ENCODE measurements around the gene IL1RAP.

Gene IL1RAP

DNA sequence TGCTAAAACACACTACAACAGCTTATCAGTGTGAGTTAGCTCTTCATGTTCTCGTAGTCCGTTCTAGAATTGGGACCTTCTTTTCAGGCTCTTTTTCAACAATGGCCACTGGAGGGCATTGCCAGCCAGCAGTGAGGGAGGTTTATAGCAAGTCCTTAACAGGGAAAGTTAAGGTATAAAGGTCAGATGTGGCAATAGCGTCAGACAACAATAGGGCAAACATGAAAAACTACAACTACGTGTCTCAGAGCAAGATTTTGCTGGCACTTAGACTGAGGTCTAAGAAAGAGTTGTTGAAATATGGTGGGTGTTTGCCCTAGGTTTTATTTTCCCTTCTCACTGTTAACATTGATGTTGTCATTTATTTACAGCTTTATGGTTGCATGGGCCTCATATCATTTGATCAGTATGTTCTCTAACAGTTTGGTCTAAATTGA, 187.2 kb downstream of the IL1RAP start:
- in situ Hi-C loops (cut with MboI; ENCODE audit: low sequenced_read_pairs) = no loop called here

DNA sequence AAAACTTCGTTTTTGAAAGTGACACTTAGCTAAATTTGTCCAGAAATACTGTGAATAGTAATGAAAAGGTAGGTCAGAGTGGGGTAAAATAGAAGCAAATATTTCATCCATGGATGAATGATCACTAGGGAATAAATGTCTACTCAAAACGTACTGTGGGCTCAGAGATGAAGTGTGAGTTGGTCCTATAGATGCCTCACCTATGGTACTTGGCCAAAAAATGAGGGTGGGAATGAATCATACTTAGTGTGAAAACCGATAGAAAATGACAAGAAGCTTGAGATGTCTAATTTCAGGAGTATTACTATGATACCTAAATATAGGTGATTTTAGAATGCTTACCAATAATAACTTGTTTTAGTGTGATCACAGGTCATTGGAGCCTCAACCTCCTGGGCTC, 192.7 kb downstream of the IL1RAP start:
- in situ Hi-C loops (cut with MboI; ENCODE audit: low sequenced_read_pairs) = no loop called here
